ENCODE results near the gene GLMN. TPM values are rescaled to one million over a fixed set of nuclear protein-coding genes. Genes with fewer than 3 reads are reported as not detected.

Gene GLMN
- polyA plus RNA-seq, 1 of the 3 experiments (the other 2 are of a cell fraction) = 2.3 TPM

DNA sequence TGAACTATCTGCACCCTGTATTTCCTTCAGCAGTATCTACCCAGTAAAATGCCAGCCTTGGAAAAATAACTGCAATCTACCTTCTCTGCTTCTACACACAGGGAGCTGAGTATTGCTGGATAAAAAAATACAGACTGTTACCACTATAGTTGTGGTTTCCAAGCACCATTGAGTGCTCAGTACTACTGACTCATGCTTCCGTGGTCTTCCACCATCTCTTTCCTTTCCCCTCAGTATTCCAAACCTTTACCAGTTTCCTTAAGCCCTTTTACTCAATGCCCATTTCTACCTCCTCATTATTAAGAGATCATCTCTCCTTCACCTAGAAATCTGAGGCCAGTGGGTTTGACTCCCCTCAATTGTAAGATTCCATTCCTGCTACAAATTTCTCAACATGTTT is 23.8 kb downstream of the GLMN start (continued):
- no peak for TF ChIP-seq FOSL2 (IDR thresholded peaks at IDR 0.05; ENCODE audit: borderline replicate concordance, low read depth)

GRCh38 chr1:92273039-92273438 is 25.7 kb downstream of the GLMN start:
- H3K36me3 ChIP-seq (replicated peaks in 1 of 2; ENCODE audit: control insufficient read depth in 1 of 2, insufficient read depth in 2 of 2, low read length in 1 of 2) = peaks cover 29 to 34% of the 10 kb centered on the region in 2 experiments
- H3K79me2 ChIP-seq (ENCODE audit: insufficient read depth) = no peaks in the 10 kb centered on the region
- no peak for TF ChIP-seq IRF3 (IDR thresholded peaks at IDR 0.05; ENCODE audit: low read depth, low read length)
- no peak for TF ChIP-seq MXI1 (IDR thresholded peaks at IDR 0.05; ENCODE audit: low read depth, low read length)
- no peak for TF ChIP-seq TAF1 (IDR thresholded peaks at IDR 0.05; ENCODE audit: borderline replicate concordance, low read depth, low read length)
- TF ChIP-seq FOXM1 (IDR thresholded peaks at IDR 0.05; ENCODE audit: low read depth) = no peak
- TF ChIP-seq RXRA (IDR thresholded peaks at IDR 0.05; ENCODE audit: borderline replicate concordance, low read depth) = no peak
- TF ChIP-seq JUND (IDR thresholded peaks at IDR 0.05) = no peak
- TF ChIP-seq MEF2A (IDR thresholded peaks at IDR 0.05; ENCODE audit: borderline replicate concordance, low read depth) = no peak
- no peak for TF ChIP-seq RFX5 (IDR thresholded peaks at IDR 0.05; ENCODE audit: low read length)
- TF ChIP-seq MAX (IDR thresholded peaks at IDR 0.05; ENCODE audit: low read depth) = no peak
- TF ChIP-seq ELF1 (IDR thresholded peaks at IDR 0.05) = no peak
- TF ChIP-seq POLR2AphosphoS5 (IDR thresholded peaks at IDR 0.05; ENCODE audit: low read depth, low read length) = no peak
- TF ChIP-seq RAD21 (IDR thresholded peaks at IDR 0.05; ENCODE audit: low read length) = no peak
- TF ChIP-seq, protein P1, sequence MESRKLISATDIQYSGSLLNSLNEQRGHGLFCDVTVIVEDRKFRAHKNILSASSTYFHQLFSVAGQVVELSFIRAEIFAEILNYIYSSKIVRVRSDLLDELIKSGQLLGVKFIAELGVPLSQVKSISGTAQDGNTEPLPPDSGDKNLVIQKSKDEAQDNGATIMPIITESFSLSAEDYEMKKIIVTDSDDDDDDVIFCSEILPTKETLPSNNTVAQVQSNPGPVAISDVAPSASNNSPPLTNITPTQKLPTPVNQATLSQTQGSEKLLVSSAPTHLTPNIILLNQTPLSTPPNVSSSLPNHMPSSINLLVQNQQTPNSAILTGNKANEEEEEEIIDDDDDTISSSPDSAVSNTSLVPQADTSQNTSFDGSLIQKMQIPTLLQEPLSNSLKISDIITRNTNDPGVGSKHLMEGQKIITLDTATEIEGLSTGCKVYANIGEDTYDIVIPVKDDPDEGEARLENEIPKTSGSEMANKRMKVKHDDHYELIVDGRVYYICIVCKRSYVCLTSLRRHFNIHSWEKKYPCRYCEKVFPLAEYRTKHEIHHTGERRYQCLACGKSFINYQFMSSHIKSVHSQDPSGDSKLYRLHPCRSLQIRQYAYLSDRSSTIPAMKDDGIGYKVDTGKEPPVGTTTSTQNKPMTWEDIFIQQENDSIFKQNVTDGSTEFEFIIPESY (IDR thresholded peaks at IDR 0.05; ENCODE audit: borderline replicate concordance, low read depth) = no peak
- no peak for TF ChIP-seq RCOR1 (IDR thresholded peaks at IDR 0.05; ENCODE audit: low read length)
- TF ChIP-seq, protein P2, sequence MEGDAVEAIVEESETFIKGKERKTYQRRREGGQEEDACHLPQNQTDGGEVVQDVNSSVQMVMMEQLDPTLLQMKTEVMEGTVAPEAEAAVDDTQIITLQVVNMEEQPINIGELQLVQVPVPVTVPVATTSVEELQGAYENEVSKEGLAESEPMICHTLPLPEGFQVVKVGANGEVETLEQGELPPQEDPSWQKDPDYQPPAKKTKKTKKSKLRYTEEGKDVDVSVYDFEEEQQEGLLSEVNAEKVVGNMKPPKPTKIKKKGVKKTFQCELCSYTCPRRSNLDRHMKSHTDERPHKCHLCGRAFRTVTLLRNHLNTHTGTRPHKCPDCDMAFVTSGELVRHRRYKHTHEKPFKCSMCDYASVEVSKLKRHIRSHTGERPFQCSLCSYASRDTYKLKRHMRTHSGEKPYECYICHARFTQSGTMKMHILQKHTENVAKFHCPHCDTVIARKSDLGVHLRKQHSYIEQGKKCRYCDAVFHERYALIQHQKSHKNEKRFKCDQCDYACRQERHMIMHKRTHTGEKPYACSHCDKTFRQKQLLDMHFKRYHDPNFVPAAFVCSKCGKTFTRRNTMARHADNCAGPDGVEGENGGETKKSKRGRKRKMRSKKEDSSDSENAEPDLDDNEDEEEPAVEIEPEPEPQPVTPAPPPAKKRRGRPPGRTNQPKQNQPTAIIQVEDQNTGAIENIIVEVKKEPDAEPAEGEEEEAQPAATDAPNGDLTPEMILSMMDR (IDR thresholded peaks at IDR 0.05) = no peak
- no peaks in the 10 kb centered on the region for H3K9me3 ChIP-seq
- no peak overlapping the region for H3K9ac ChIP-seq
- no peaks in the 10 kb centered on the region for H3K9me2 ChIP-seq
- no peak overlapping the region for H2AFZ ChIP-seq (ENCODE audit: low read depth)
- H3F3A ChIP-seq (replicated peaks; ENCODE audit: insufficient read depth) = no peaks in the 10 kb centered on the region
- ChIA-PET CTCF (interaction anchor here (0.6 to 1.9 kb wide), 4 partner anchors 13 to 276 kb away, joined by 3 to 5 read pairs (median 4); no protein-coding TSS in a partner anchor), POLR2A (no interaction called here)
- H3K4me2 ChIP-seq = no peak overlapping the region
- H3K27ac ChIP-seq (ENCODE audit: low read depth in 2 of 2, low read length in 1 of 2) = no peak overlapping the region
- H4K20me1 ChIP-seq (ENCODE audit: insufficient read depth) = no peaks in the 10 kb centered on the region
- H3K27me3 ChIP-seq (ENCODE audit: insufficient read depth) = no peaks in the 10 kb centered on the region
- H3K4me1 ChIP-seq (ENCODE audit: control insufficient read depth in 1 of 2, insufficient read depth in 2 of 2, low read depth in 1 of 2, low read length in 1 of 2) = no peaks in the 10 kb centered on the region
- no peak overlapping the region for H3K4me3 ChIP-seq (ENCODE audit: low read depth in 2 of 2, low read length in 1 of 2)
- no peak for DNase-seq
- WGBS (ENCODE audit: low lambda C conversion rate) = 92% methylated on average over 1 of the region's 1 CpG

Measured in SK-N-SH (cell line).